Right renal pelvis (tissue), 4 donors: Measurements from ENCODE around the gene ADIPOR2. TPM values are rescaled to one million over a fixed set of nuclear protein-coding genes. Genes with fewer than 3 reads are reported as not detected.

Experiments used
- DNase-seq, 4 donors: peaks; one replicate each; pipeline ENCODE4 v3.0.0-alpha.2; 2013; ENCODE audit warnings: low read depth in 4 of 4, low spot score in 3 of 4, missing footprints in 1 of 4
- polyA plus RNA-seq, 4 donors: library from polyadenylated mRNA; unstranded; fragments of 120-200 nt; gene quantifications; one replicate each; pipeline ENCODE4 v1.2.1, GENCODE V29; 2013; ENCODE audit not compliant: insufficient read length in 4 of 4

The ADIPOR2 gene
- polyA plus RNA-seq, result 10 to 100 TPM; 46.1 to 52.6 (median 51.2) TPM

- peak; percentile 92 to 93 (median 92) for DNase-seq
These were observed at the start of gene ADIPOR2 for GRCh38 chr12:1690578-1691122. ADIPOR2 (plus strand) TSS chr12:1691070; CDS start chr12:1754344, 63,274 bp downstream.

GRCh38 chr12:1642513-1642912 lies 48.4 kb upstream of the ADIPOR2 start:
- DNase-seq, result no peak

- no peak for DNase-seq
These were observed 47.8 kb upstream of the ADIPOR2 start for GRCh38 chr12:1643043-1643442.

- no peak for DNase-seq
These were observed 46.9 kb upstream of the ADIPOR2 start for GRCh38 chr12:1643905-1644533.

- DNase-seq, result no peak
These were observed 46.1 kb upstream of the ADIPOR2 start for GRCh38 chr12:1644534-1645438.

- DNase-seq, result no peak
These were observed 45.1 kb upstream of the ADIPOR2 start for GRCh38 chr12:1645819-1646218.

- DNase-seq, result no peak
These were observed 44.1 kb upstream of the ADIPOR2 start for GRCh38 chr12:1646569-1647284.

GRCh38 chr12:1647285-1647669 lies 43.6 kb upstream of the ADIPOR2 start:
- no peak for DNase-seq

GRCh38 chr12:1650260-1650977 lies 40.5 kb upstream of the ADIPOR2 start:
- no peak for DNase-seq

- no peak for DNase-seq
These were observed 39.9 kb upstream of the ADIPOR2 start for GRCh38 chr12:1650978-1651361.

GRCh38 chr12:1651946-1652345 lies 38.9 kb upstream of the ADIPOR2 start:
- DNase-seq, result no peak

GRCh38 chr12:1655225-1655788 lies 35.6 kb upstream of the ADIPOR2 start:
- no peak for DNase-seq

GRCh38 chr12:1656902-1657301 lies 34.0 kb upstream of the ADIPOR2 start:
- no peak for DNase-seq

GRCh38 chr12:1657688-1658087 lies 33.2 kb upstream of the ADIPOR2 start:
- DNase-seq, result no peak

- DNase-seq, result no peak
These were observed 30.3 kb upstream of the ADIPOR2 start for GRCh38 chr12:1660304-1661187.

- peak in 3 of 4 donors; percentile 49 to 57 (median 52) for DNase-seq
These were observed 29.1 kb upstream of the ADIPOR2 start for GRCh38 chr12:1661553-1662335.

GRCh38 chr12:1662761-1663439 lies 28.0 kb upstream of the ADIPOR2 start:
- DNase-seq, result peak in 1 of 4 donors; percentile 40
